Measurements from ENCODE around the gene TAPBPL.

DNA sequence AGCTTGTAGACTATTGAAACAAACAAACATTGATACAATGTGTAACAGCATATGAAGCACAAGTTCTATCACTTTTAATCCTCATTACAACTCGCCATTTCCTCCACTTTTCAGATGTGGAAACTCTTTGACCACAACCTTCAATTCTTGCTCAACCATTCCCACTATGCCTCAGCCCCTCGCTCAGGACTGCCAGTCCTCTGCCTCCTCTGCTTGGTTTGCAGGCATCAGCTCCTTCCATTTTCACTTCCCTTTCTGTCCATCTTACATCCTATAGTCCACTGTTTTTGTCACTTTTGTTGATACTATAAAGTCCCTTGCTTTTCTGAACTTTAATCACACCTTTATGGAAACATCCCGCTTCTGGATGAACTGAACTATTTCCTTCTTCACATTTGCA lies 35.2 kb upstream of the TAPBPL start:
- TF ChIP-seq ZNF565 (CRISPR knock-in tag; conservative IDR thresholded peaks at IDR 0.05; ENCODE audit: low read depth) (no peak), ESRRG (CRISPR knock-in tag; IDR thresholded peaks at IDR 0.05) (no peak), ZFP3 (CRISPR knock-in tag; IDR thresholded peaks at IDR 0.05) (no peak), ARNTL (CRISPR knock-in tag; IDR thresholded peaks at IDR 0.05; ENCODE audit: borderline replicate concordance, low read depth) (no peak), OSR1 (CRISPR knock-in tag; IDR thresholded peaks at IDR 0.05) (no peak)
- TF ChIP-seq, protein P1, sequence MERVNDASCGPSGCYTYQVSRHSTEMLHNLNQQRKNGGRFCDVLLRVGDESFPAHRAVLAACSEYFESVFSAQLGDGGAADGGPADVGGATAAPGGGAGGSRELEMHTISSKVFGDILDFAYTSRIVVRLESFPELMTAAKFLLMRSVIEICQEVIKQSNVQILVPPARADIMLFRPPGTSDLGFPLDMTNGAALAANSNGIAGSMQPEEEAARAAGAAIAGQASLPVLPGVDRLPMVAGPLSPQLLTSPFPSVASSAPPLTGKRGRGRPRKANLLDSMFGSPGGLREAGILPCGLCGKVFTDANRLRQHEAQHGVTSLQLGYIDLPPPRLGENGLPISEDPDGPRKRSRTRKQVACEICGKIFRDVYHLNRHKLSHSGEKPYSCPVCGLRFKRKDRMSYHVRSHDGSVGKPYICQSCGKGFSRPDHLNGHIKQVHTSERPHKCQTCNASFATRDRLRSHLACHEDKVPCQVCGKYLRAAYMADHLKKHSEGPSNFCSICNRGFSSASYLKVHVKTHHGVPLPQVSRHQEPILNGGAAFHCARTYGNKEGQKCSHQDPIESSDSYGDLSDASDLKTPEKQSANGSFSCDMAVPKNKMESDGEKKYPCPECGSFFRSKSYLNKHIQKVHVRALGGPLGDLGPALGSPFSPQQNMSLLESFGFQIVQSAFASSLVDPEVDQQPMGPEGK (CRISPR knock-in tag; IDR thresholded peaks at IDR 0.05; ENCODE audit: borderline replicate concordance): no peak
